ES-I3 (cell line): ENCODE measurements around the gene KRT36.

Experiments
- H3K36me3 ChIP-seq: 2 replicates; pipeline ENCODE4 v1.6.1; 2013; ENCODE audit warnings: mild to moderate bottlenecking, low read length, control low read depth, moderate library complexity; ENCODE audit not compliant: insufficient read depth
- H3K4me1 ChIP-seq: 2 replicates; pipeline ENCODE4 v1.6.1; 2013; ENCODE audit warnings: mild to moderate bottlenecking, control low read depth, low read length; ENCODE audit not compliant: insufficient read depth
- H3K9ac ChIP-seq: 2 replicates; pipeline ENCODE4 v1.6.1; 2013; ENCODE audit warnings: low read depth, mild to moderate bottlenecking, low read length, moderate library complexity
- H3K9me3 ChIP-seq: 2 replicates; pipeline ENCODE4 v1.6.1; 2013; ENCODE audit warnings: mild to moderate bottlenecking, low read length, moderate library complexity; ENCODE audit not compliant: control insufficient read depth, insufficient read depth

The KRT36 gene

DNA sequence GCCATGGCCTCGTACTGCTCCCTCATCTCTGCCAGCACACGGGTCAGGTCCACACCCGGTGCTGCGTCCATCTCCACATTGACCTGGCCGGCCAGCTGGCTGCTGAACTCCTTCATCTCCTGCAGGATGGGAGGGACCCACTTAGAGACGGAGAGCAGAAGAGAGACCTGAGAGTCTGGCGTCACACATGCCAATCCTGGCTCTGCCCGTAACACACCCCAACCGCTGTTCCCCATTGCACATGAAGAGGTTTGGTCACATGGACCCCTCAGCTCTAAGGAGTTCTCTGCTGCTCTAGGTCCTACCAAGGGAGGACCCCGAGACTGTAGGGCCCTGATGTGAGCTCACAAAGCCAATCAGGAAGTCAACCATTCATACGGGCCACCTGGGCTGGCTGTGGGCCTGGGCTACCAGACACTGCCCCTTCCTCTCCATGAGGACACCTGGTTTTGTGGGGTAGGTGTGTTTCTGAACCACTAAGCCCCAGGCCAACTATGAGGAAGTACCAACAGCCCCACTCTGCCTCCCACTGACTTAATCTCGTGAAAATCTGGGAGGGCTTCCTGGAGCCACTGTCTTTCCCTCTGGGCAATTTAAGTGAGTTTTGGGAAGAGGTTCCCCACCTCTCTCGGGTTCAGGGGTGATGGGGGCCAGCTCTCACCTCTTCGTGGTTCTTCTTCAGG, 26.6 kb upstream of the KRT36 start:
- no peak overlapping the region for H3K9ac ChIP-seq
- H3K9me3 ChIP-seq: no peaks in the 10 kb centered on the region
- H3K4me1 ChIP-seq: peaks cover 6% of the 10 kb centered on the region; the same call in 1 of the 2 replicates
- H3K36me3 ChIP-seq: no peaks in the 10 kb centered on the region

DNA sequence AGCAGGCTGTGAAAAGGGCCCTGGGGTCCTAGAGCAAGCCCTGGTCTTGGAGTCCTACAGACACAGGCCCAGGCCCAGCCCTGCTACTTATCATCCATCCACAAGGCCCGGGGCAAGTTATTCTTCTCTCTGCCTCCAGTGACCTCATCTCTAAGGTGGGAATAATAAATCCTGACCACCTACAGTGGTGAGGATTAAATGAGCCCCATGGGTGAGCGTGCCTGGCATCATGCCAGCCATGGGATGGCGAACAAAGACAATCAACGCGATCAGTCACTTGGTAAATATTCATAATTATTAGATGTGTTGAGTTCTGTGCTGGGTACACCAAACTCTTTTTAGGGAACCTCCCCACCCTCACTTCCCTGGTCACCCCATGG, 23.4 kb upstream of the KRT36 start:
- Histone ChIP-seq H3K9me3 (no peaks in the 10 kb centered on the region), H3K9ac (no peak overlapping the region), H3K36me3 (no peaks in the 10 kb centered on the region), H3K4me1 (peaks cover 15% of the 10 kb centered on the region)

- H3K36me3 ChIP-seq: no peaks in the 10 kb centered on the region
- no peaks in the 10 kb centered on the region for H3K9me3 ChIP-seq
- H3K4me1 ChIP-seq: peaks cover 15% of the 10 kb centered on the region
- H3K9ac ChIP-seq: no peak overlapping the region
Observed at GRCh38 chr17:41512546-41513167, 22.9 kb upstream of the KRT36 start.

DNA sequence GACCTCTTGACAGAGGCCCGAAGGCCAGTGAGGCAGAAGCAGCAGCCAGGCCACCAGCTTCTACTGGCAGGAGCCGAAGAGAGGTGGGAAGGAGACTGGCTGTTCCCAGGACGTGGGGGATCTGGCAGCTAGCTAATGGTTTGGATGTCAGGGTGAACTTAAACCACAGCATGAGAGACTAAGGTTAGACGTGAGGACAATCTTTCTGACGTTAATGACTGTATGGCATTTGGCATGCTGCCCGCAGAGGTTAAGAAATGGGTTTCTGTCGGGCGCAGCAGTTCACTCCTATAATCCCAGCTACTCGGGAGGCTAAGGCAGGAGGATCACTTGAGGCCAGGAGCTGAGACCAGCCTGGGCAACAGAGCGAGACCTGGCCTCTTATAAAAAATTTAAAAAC, 22.0 kb upstream of the KRT36 start:
- no peaks in the 10 kb centered on the region for H3K36me3 ChIP-seq
- H3K4me1 ChIP-seq: peaks cover 15% of the 10 kb centered on the region
- H3K9me3 ChIP-seq: no peaks in the 10 kb centered on the region
- H3K9ac ChIP-seq: no peak overlapping the region

DNA sequence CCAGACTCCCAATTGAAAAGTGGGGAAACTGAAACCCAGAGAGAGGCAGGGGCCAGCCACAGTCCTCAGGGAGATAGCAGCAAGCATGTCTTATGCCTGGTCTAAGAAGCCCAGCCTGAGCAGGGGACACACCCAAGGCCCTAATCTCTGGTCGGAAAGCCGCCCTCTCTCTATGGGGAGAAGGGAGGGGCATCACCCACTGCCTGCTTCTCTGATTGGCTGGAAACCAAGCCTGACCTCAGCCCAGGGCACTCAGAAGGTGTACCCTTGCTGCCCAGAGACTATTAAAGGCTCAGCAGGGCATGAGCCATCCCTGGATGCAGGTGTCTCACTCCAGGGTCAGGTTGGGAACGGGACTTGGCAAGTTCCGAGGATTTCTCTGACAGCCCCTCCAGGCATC, 21.4 kb upstream of the KRT36 start:
- no peaks in the 10 kb centered on the region for H3K9me3 ChIP-seq
- H3K36me3 ChIP-seq: no peaks in the 10 kb centered on the region
- no peak overlapping the region for H3K9ac ChIP-seq
- H3K4me1 ChIP-seq: peaks cover 15% of the 10 kb centered on the region

DNA sequence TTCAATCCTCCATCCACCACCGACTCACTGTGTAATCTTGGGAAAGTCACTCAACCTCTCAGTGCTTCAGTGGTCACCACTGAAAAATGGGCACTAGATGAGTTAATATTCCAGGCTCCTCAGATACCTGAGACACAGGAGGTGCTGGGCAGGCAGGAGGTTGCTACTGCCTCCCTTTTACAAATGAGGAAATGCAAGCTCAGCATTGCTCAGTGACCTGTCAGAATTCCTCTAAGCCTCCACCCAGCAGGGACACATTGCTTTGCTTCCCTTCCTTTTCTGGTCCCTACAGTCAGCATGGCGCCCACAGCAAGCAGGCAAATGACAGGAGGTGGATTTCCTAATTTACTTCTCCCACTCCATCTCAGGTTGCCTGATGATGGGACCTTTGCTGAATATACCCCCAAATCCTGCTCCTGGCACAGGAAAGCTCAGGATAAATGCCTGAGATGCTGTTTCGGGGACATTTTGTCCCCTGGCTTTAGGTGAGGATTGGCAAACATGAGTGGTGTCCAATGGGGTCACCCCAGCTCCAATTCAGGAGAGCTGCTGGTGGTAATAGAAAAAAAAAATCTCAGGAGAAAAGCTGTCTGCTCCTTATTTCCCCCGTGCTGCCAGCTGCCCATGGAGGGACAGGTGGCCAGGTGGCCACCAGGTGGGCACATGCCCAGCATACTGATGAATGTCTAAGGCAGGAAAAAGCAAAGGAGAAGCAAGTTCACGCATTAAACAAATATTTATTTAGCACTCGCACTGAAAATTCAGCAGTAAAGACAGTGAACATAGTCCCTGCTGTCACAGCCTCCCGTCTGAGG, 20.7 kb upstream of the KRT36 start:
- H3K9me3 ChIP-seq: no peaks in the 10 kb centered on the region
- H3K4me1 ChIP-seq: peaks cover 15% of the 10 kb centered on the region
- H3K36me3 ChIP-seq: no peaks in the 10 kb centered on the region
- no peak overlapping the region for H3K9ac ChIP-seq

- peaks cover 15% of the 10 kb centered on the region for H3K4me1 ChIP-seq
- H3K9me3 ChIP-seq: no peaks in the 10 kb centered on the region
- no peaks in the 10 kb centered on the region for H3K36me3 ChIP-seq
- H3K9ac ChIP-seq: no peak overlapping the region
Observed at GRCh38 chr17:41507315-41507880, 17.7 kb upstream of the KRT36 start.

GRCh38 chr17:41505809-41506767, 16.4 kb upstream of the KRT36 start:
- Histone ChIP-seq H3K4me1 (peaks cover 24% of the 10 kb centered on the region), H3K36me3 (no peaks in the 10 kb centered on the region)

GRCh38 chr17:41505007-41505808, 15.5 kb upstream of the KRT36 start, which contains the start of gene KRT13:
Gene KRT13, minus strand, starts transcription at chr17:41505612. Its CDS starts 62 bp downstream, at chr17:41505550.
- Histone ChIP-seq H3K9me3 (no peaks in the 10 kb centered on the region), H3K9ac (no peak within 1 kb of the TSS), H3K4me1 (peaks cover 24% of the 10 kb centered on the region), H3K36me3 (no peaks in the 10 kb centered on the region)

More at GRCh38 chr17:41505809-41506767, 16.4 kb upstream of the KRT36 start:
- Histone ChIP-seq H3K9ac (no peak overlapping the region), H3K9me3 (no peaks in the 10 kb centered on the region)

DNA sequence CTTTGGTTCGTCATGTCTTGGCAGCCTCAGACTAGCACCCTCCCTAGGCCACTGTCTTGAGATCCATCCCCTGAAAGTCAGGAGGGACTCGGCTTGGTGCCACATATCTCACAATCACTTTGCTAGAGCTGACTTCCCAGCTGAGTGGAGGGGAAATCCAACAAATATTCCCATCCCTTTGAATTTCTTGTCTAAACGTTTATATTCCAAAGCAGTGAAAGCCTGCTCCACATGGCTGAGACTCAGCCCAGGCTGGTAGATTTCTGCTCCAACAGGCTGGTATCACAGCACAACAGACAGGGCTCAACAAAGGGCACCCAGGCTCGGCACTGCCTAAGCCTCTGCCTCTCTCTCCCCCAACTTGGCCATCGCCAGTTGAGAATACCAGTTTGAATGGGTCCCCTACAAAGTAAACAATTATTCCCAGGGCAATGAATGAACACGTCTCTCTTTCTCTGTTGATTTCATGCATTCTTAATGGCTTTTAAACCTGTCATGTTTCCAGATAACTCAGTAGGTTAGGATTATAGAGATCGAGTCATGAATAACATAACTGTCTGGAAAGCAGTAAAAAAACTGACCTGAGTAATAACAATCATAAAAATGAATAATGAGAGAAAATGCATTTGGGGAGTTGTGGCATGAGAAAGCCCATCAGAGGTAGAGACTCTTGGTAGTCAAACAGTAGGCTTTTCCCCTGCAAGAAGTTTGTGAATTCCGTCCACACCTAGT, 14.7 kb upstream of the KRT36 start:
- Histone ChIP-seq H3K4me1 (peaks cover 25% of the 10 kb centered on the region), H3K9ac (no peak overlapping the region), H3K9me3 (no peaks in the 10 kb centered on the region), H3K36me3 (no peaks in the 10 kb centered on the region)

GRCh38 chr17:41503202-41503601, 13.5 kb upstream of the KRT36 start:
- Histone ChIP-seq H3K36me3 (no peaks in the 10 kb centered on the region), H3K9me3 (no peaks in the 10 kb centered on the region), H3K9ac (no peak overlapping the region), H3K4me1 (peaks cover 25% of the 10 kb centered on the region)

DNA sequence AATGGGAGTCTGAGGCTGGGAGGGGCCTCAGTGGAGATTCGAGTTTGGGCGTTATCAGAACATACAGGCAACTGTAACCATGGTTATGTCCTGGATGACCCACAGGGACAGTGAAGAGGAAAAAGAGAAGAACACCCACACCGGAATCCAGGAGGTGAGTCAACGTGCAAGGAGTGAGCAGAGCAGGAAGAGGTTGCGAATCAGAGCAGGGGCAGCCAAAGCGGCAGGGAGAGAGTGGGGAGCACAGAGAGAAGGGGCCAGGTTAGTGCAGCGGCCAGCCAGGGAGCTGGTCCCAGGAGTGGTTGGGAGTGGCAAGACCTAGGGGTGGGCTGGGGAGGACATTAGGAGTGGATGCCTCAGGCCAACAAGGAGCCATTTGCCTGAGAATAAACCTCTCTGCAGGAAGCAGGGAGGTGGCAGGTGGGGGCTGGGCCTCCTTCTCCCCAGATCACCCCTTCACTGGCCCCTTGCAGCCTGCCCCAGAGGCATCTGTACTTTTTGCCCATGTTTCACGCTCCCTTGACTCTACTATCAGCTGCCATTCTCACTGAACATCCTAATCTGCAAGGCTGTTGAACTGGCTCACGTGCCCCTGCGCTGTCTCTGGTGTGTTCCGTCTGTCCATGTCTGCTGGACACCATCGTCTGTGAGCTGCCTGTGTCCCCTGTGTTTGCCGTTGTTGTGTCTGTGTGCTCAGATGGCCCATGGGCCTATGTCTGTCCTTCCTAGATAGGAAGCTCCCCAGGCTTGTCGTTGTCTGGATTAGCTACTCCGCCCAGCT, 10.6 kb upstream of the KRT36 start:
- Histone ChIP-seq H3K36me3 (no peaks in the 10 kb centered on the region), H3K4me1 (peaks cover 25% of the 10 kb centered on the region), H3K9ac (no peak overlapping the region)

More for the DNA sequence above, 10.6 kb upstream of the KRT36 start:
- H3K9me3 ChIP-seq: no peaks in the 10 kb centered on the region
